Fibroblast of mammary gland (primary cell): Measurements from ENCODE around the gene SHLD1.
A peak's percentile ranks its signal among the peaks of the same experiment; 100 is the strongest.
"Not testable (repeated sequence)": the region's sequence is repeated elsewhere in the genome, so short reads cannot be mapped to it uniquely, and the experiment has no call there.

Experiments used
- DNase-seq: peaks from one replicate; pipeline ENCODE4 v3.0.0-alpha.2; 2010; ENCODE audit warnings: low read depth
- H3K4me3 ChIP-seq: 2 replicates; pipeline ENCODE4 v1.5.1; 2011; ENCODE audit warnings: low read depth, mild to moderate bottlenecking, low read length, moderate library complexity; ENCODE audit not compliant: control insufficient read depth
- CTCF ChIP-seq: conservative IDR thresholded peaks from 2 replicates; pipeline ENCODE4 v1.5.1; 2011; ENCODE audit warnings: low read depth, low read length, inconsistent platforms; ENCODE audit not compliant: control insufficient read depth, insufficient read depth

SHLD1 gene

GRCh38 chr20:5715071-5715841, 34.9 kb upstream of the SHLD1 start:
- TF ChIP-seq CTCF = no peak
- DNase-seq = no peak

GRCh38 chr20:5716953-5717352, 33.2 kb upstream of the SHLD1 start:
- TF ChIP-seq CTCF = no peak
- DNase-seq = no peak
- no peak overlapping the region for H3K4me3 ChIP-seq

More at GRCh38 chr20:5715071-5715841, 34.9 kb upstream of the SHLD1 start:
- H3K4me3 ChIP-seq = no peak overlapping the region

- no peak for DNase-seq
- H3K4me3 ChIP-seq = no peak overlapping the region
- no peak for TF ChIP-seq CTCF
Observed at GRCh38 chr20:5718896-5719595, 31.2 kb upstream of the SHLD1 start.

- peak; percentile 84 for DNase-seq
- H3K4me3 ChIP-seq = no peak overlapping the region
- TF ChIP-seq CTCF = no peak
Observed at GRCh38 chr20:5719861-5720403, 30.3 kb upstream of the SHLD1 start.

GRCh38 chr20:5720696-5721095, 29.5 kb upstream of the SHLD1 start:
- TF ChIP-seq CTCF = no peak
- H3K4me3 ChIP-seq = no peak overlapping the region
- DNase-seq = no peak

- DNase-seq = not testable (repeated sequence)
Observed at GRCh38 chr20:5721356-5721755, 28.8 kb upstream of the SHLD1 start.

GRCh38 chr20:5722927-5723326, 27.3 kb upstream of the SHLD1 start:
- H3K4me3 ChIP-seq = no peak overlapping the region
- DNase-seq = no peak
- TF ChIP-seq CTCF = no peak

More at GRCh38 chr20:5721356-5721755, 28.8 kb upstream of the SHLD1 start:
- not testable (repeated sequence) for H3K4me3 ChIP-seq

GRCh38 chr20:5725183-5725463, 25.1 kb upstream of the SHLD1 start:
- H3K4me3 ChIP-seq = not testable (repeated sequence)

More at GRCh38 chr20:5725183-5725463, 25.1 kb upstream of the SHLD1 start:
- not testable (repeated sequence) for DNase-seq
